Neural cell (in vitro differentiated cells): ENCODE data around the gene NTNG1.

ENCODE experiments used
- CTCF ChIP-seq: fragments of 450-650 bp; IDR thresholded peaks from 2 replicates; pipeline ENCODE4 v1.5.1; 2014; ENCODE audit warnings: antibody characterized with exemption, mild to moderate bottlenecking, moderate library complexity; ENCODE audit not compliant: poor library complexity, severe bottlenecking
- EZH2 ChIP-seq: fragments of 200-600, 300-800 bp; shearing (Covaris generic), sonication (generic); IDR thresholded peaks from 2 replicates; pipeline ENCODE4 v1.6.1; 2014; ENCODE audit warnings: antibody characterized with exemption, low read length, borderline replicate concordance, mild to moderate bottlenecking; ENCODE audit not compliant: insufficient read depth, poor library complexity, severe bottlenecking

- TF ChIP-seq EZH2 (no peak), CTCF (no peak)
These were observed 771 bp upstream of the NTNG1 start for GRCh38 chr1:107139833-107140702.
